NCI-H69 (cell line): ENCODE results near the gene MMRN2.
A peak's percentile ranks its signal among the peaks of the same experiment; 100 is the strongest.
"Not testable (repeated sequence)": the region's sequence is repeated elsewhere in the genome, so short reads cannot be mapped to it uniquely, and the experiment has no call there.

Source experiments
- DNase-seq: peaks from one replicate; lab custom pipeline; 2025; lab: John Stamatoyannopoulos, UW

MMRN2 gene

GRCh38 chr10:86941991-86942421 is 15.4 kb downstream of the MMRN2 start:
- DNase-seq = no peak

- no peak for DNase-seq
Observed at GRCh38 chr10:86941426-86941825, 16.0 kb downstream of the MMRN2 start.

- no peak for DNase-seq
Observed at GRCh38 chr10:86940677-86941076, 16.7 kb downstream of the MMRN2 start.

GRCh38 chr10:86940076-86940475 is 17.3 kb downstream of the MMRN2 start:
- not testable (repeated sequence) for DNase-seq

- no peak for DNase-seq
Observed at GRCh38 chr10:86938260-86938659, 19.2 kb downstream of the MMRN2 start.

- DNase-seq = no peak
Observed at GRCh38 chr10:86937502-86938154, 19.8 kb downstream of the MMRN2 start.

GRCh38 chr10:86936661-86937501 is 20.5 kb downstream of the MMRN2 start:
- peak; percentile 58 for DNase-seq

- peak; percentile 77 for DNase-seq
Observed at GRCh38 chr10:86934162-86934711, 23.2 kb downstream of the MMRN2 start.

GRCh38 chr10:86932674-86933073 is 24.7 kb downstream of the MMRN2 start:
- no peak for DNase-seq

GRCh38 chr10:86931872-86932271 is 25.5 kb downstream of the MMRN2 start:
- no peak for DNase-seq

GRCh38 chr10:86929468-86930380 is 27.7 kb downstream of the MMRN2 start:
- no peak for DNase-seq

- DNase-seq = no peak
Observed at GRCh38 chr10:86922553-86922961, 34.9 kb downstream of the MMRN2 start.

- no peak for DNase-seq
Observed at GRCh38 chr10:86918022-86918471, 39.4 kb downstream of the MMRN2 start.

- no peak for DNase-seq
Observed at GRCh38 chr10:86914734-86915133, 42.7 kb downstream of the MMRN2 start.

GRCh38 chr10:86905429-86905828 is 52.0 kb downstream of the MMRN2 start:
- no peak for DNase-seq

GRCh38 chr10:86904600-86904999 is 52.8 kb downstream of the MMRN2 start:
- DNase-seq = no peak

GRCh38 chr10:86900955-86901354 is 56.5 kb downstream of the MMRN2 start:
- DNase-seq = no peak

GRCh38 chr10:86899670-86900276 is 57.6 kb downstream of the MMRN2 start:
- peak; percentile 45 for DNase-seq

GRCh38 chr10:86899132-86899531 is 58.3 kb downstream of the MMRN2 start:
- no peak for DNase-seq

GRCh38 chr10:86898511-86898910 is 58.9 kb downstream of the MMRN2 start:
- DNase-seq = no peak

GRCh38 chr10:86889997-86890396 is 67.4 kb downstream of the MMRN2 start:
- DNase-seq = no peak
